Cerebellar nuclear complex (tissue), 1 donor: Measurements from ENCODE around the gene STAT3.
"Not testable (repeated sequence)": the region's sequence is repeated elsewhere in the genome, so short reads cannot be mapped to it uniquely, and the experiment has no call there.

Source experiments
- DNase-seq, 2 experiments: peaks; one replicate each; lab custom pipeline; 2025; lab: John Stamatoyannopoulos, UW

Gene STAT3

DNA sequence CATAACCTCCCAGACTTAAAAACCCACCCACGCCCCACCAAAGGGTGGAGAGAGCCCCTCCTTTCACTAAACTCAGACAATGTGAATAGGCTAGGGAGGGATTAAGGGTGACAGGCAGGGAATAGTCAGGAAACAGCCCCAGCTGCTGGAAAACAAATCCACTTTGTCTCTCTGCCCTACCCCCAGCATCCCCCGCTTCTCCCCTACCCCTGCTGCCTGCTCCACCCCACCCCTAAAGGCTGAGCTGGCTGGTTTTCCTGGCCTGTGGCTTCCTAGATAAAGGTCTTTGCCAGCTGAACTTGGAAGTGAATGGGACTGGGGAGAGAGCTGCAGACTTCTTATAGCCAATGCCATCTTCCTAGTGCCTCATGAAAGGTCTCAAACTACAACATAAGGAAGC, 19.8 kb upstream of the STAT3 start:
- no peak for DNase-seq

DNA sequence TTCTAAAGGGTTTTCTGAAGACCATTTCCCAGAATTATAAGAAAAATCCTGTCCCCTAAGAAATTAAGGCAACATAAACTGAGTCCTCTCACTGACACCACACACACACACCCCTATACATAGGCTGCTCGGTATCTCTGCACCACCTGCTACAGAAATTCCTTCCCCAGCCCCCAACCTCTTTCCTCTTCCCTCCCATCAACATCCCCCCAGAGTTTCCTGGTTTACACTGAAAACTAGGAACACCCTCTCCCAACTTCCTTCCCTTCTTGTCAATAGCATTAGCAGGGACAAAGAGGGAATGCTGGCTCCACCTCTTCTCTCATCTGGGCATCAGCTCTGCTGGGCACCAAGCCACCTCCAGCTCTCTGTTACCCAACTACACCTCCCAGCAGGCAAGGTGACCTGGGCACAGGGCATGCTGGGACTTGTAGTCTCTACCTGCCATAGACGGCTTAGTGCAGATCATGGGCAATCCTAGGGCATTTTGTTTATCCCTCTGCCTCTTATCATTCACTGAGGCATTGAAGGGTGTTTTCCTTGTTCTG, 19.1 kb upstream of the STAT3 start:
- DNase-seq = peak; percentile 34 to 79

DNA sequence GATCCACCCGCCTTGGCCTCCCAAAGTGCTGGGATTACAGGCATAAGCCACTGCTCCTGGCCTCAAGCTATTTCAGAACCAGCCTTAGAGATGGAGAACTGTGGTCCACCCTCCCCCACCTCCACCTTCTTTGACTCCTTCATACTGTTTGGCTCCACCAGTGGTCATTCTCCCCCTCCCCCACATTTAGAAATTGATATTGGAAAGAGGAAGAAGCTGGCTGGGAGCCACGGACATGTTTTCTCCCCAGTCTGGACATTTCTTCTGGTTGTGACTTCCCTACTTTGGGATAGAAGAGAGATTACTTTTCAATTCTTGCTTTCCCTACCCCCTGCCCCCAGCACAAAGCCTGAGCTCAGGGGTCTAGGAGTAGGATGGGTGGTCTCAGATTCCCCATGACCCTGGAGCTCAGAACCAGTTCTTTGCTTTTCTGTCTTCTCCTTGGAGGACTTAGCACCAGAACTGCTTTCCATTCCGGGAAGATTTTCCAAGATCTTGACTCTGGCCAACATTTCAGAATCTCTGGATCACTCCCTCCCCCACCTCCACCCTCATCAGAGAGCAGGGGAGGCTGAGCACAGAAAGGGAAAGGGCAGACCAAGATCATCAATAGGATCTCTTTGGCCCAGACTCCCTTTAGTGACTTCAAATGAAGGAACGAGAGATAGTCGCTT, 18.5 kb upstream of the STAT3 start:
- DNase-seq = no peak

DNA sequence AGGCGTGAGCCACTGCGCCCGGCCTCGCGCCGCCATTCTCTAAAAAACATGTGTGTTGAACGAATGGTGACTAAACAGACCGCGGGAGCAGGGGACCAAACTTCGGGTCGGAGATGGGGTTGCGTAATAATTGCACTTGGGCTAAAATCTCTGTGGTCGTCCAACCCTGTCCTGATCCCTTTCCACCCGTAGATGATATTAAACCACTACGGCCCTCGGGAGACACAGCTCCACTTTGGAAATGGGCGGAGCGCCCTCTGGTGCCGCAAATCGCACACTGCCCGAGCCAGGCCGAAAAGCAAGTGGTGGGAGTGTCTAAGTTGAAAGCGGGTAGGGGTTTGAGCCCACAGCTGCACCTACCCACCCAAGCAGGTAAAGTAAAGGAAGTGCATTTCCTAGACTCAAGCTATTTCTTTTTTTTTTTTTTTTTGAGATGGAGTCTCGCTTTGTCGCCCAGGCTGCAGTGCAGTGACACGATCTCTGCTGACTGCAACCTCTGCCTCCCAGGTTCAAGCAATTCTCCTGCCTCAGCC, 17.8 kb upstream of the STAT3 start:
- DNase-seq = peak in 1 of 2 experiments; percentile 11

DNA sequence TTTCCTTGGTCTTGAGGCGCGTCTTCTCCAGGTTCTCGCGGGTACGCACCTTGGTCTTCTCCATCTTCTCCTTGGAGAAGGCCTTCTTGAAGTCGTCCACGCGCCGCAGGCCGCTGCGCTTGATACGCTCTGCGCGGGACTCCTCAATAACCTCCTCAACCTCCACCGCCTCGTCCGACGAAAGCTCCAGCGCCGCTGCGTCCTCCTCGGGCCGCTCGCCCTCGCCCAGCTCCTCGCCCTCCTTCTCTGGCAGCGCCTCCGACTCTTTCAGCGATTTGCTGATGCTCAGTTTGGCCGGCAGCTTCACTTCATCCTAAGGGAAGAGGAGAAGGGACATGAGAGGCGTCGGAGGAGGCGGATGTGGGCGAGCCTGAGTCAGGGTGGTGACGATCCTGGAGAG, 16.8 kb upstream of the STAT3 start:
- DNase-seq = no peak

DNA sequence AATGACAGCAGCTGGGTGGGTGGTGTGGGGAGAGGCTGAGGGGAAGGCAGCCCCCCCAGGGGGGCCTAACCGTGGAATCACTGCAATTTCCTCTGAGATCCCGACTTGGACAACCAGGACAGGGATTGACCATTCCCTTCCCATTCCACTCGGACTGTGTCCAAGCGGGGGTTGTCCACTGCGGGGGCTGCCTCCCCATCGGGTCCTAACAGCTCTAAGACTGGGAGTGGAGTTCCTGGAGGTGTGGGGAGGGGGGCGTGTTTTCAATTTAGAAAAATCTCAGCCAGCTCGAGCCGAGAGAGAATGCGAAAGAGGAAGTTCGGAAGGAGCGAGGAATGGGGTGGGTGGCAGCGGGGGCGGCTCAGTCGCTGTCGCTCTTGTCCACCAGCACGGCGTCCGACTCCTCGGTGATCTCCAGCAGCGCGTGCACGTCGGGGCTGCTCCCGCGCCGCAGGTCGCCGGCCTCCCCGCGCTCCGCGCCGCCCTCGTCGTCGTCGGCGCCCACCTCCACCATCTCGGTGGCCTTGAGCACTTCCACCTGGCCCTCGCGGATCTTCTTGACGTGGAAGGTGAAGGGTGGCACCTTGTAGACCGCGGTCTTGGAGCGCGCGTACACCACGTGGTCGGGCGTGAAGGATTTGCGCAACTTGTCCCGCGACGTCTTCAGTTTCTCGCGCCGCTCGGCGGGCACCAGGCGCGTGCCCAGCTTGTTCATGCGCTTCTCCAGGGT, 16.2 kb upstream of the STAT3 start:
- DNase-seq = no peak

DNA sequence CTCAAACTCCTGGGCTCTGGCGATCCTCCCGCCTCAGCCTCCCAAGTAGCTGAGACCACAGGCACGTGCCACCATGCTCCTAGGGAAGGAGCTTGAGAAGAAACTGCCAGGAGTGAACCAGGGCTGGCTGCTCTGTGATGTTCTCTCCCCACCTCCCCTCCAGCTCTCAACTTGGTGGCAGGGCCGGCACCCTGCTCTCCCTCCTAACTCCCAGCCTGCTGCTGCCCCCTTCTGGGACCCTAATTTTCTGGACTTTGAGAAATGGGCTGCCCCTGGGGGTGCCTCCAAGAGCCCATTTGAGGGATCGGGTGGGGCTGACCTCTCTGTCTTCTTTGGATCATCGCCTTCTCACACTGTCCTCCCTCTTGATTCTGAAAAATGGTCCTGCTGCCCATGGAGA, 14.9 kb upstream of the STAT3 start:
- no peak for DNase-seq

DNA sequence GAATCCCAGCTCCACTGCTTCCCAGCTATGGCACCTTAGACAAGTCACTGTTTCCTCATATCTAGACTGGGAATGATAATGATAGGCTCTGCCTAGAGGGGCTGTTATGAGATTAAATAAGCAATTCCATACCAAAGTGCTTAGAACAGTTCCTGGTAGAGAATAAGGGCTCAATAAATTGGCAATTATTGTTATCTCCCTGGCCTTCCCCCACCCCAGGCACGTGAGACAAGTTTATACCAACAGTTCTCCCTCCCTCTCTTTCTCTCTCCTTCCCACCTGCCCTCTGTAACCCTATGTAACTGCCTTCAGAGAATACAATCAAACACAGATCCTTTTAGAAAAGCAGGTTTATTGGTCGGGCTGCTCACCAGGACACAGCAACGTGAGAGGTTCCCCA, 13.9 kb upstream of the STAT3 start:
- DNase-seq = no peak

DNA sequence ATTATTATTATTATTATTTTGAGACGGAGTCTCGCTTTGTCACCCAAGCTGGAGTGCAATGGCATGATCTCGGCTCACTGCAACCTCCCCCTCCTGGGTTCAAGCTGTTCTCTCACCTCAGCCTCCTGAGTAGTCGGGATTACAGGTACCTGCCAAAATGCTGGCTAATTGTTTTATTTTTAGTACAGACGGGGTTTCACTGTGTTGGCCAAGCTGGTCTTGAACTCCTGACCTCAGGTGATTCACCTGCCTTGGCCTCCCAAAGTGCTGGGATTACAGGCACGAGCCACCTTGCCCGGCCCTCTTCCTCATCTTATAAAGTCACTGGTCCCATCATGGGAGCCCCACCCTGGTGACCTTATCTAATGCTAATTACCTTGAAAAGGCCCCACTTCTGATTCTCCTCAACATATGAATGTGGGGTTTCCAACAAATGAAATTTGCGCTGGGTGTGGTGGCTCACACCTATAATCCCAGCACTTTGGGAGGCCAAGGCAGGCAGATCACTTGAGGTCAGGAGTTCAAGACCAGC, 12.7 kb upstream of the STAT3 start:
- not testable (repeated sequence) for DNase-seq

DNA sequence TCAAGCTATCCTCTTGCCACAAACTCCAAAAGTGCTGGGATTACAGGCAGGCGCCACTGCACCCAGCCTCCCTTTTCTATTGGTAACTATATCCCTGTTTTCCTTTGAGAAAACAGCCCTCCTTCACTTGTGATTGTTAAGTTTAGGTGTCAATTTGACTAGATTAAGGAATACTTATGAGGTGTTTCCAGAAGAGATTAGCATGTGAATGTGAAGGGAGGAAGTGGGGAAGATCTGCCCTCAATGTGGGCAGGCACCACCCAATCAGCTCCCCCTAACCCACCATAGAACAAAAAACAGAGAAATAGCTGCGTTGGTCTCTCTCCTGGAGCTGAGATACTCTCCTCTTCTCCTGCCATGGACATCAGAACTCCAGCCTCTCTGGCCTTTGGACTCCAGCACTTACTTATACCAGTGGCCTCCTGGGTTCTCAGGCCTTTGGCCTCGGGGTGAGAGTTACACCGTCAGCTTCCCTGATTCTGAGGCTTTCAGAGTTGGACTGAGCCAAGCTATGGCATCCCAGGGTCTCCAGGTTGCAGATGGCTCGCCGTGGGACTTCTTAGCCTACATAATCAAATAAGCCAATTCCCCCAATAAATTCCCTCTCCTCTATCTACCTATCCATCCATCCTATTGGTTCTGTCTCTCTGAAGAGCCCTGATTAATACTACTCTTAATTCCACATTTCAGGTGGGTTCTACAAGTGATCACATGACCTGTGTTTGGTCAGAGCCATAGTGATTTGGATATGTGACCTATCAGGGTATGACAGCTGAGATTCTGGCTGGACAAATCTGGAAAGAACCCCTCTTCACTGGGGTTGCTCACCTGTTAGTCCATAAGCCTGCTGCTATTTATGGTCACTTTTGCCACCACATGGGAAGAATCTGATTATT, 12.0 kb upstream of the STAT3 start:
- no peak for DNase-seq

DNA sequence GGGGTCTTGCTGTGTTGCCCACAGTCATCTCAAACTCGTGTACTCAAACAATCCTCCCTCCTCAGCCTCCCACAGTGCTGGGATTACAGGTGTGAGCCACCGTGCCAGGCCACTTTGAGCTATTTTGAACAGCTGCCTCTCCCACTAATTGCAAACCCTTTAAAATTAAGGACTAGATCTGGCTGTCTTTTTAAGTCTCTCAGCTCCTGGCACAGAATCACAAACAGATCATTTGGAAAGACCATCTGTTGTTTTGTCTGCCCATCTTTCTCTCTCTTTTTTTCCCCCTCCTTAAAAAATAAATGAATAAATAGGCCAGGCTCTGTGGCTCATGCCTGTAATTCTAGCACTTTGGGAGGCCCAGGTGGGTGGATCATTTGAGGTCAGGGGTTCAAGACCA, 10.9 kb upstream of the STAT3 start:
- peak in 1 of 2 experiments; percentile 62 for DNase-seq

DNA sequence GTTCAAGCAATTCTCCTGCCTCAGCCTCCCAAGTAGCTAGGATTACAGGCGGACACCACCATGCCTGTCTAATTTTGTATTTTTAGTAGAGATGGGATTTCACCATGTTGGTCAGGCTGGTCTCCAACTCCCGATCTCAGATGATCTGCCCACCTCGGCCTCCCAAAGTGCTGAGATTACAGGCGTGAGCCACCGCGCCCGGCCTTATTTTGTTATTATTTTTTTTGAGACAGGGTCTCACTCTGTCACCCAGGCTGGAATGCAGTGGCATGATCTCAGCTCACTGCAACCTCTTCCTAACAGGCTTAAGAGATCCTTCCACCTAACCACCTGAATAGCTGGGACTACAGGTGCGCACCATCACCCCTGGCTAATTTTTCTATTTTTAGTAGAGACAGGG, 7.4 kb upstream of the STAT3 start:
- not testable (repeated sequence) for DNase-seq

DNA sequence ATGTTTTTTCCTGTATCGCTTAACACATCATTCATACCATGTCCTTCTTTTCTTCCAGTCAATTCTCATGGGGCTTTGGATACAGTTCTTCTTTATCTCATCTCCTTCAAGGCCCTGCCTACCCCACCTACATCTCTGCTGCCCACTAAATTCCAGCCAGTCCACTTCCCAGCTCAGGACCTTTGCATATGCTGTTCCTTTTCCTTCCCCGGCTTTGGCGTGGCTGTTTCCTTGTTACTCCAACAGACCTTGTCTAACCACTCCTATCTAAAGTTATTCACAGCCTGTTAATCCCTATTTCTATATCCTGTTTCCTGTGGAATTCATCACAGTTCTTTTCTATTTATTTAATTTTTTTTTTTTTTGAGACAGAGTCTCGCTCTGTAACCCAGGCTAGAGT, 6.6 kb upstream of the STAT3 start:
- DNase-seq = no peak

DNA sequence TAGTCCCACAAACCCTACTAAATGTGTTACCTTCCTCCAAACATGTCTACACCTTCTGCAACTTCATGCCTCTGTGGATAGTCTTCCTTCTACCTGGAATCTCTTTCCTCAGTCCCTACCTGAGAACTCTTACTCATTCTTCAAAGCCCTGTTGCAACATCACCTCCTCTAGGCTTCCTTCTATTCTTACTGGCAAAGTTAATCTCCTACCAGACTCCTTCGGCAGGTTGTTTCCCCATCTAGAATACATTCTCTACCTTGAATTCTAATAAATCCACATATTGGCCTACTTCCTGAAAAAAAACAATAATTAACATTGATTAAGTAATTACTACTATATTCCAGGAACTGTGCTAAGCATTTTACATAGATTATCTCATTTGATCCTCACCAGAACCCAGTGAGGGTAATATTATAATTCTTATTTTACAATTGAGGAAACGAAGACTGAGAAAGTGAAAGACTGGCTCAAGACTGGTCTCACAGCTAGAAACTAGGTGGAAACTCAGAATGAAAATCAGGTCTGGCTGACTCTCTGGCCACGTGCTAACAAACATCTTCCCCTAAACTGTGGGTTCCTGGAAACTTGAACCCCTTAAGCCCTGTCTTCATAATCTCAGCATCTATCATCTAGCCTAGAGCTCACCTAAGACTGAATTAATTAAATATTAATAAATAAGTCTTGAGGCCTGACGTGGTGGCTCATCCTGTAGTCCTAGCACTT, 4.6 kb upstream of the STAT3 start:
- no peak for DNase-seq

DNA sequence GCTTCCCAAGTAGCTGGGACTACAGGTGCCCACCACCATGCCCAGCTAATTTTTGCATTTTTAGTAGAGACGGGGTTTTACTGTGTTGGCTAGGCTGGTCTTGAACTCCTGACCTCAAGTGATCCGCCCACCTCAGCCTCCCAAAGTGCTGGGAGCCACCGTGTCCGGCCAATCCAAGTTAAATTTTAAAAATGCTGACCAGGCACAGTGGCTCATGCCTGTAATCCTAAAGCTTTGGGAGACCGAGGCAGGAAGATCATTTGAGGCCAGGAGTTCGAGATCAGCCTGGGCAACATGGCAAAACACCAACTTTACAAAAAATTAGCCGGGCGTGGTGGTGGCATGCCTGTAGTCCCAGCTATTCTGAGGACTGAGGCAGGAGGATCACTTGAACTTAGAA, 3.2 kb upstream of the STAT3 start:
- DNase-seq = not testable (repeated sequence)

DNA sequence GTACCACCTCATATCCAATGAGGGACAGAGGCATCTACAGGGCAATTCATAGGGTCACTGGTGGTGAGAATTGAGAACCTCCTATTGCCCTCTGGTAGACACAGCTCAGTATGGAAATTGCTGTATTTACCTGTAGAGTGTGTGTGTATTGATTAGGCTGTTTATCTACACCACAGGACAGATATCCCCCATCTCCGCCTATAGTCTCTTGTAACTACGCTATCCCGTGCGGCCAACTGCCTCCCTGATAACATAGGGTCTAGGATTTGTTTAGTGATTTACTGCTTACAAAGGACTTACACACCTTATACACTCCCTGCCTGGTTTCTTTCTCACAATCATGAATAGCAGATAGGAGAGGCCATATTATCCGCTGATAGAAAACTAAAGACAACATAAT, 1.7 kb upstream of the STAT3 start:
- no peak for DNase-seq

DNA sequence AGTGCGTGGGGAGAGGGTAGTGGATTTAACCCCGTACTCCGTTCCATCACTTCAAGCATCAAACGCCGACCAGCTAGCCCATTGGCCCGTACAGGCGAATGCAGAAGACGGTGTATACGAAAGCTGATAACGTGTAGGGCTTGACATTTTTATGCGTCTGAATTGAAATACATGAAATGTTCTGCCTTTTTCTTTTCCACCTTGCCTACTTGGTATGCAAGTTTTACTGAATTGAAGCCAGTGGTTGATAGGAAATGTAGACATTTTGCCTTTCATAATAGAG, 834 bp upstream of the STAT3 start:
- DNase-seq = no peak

DNA sequence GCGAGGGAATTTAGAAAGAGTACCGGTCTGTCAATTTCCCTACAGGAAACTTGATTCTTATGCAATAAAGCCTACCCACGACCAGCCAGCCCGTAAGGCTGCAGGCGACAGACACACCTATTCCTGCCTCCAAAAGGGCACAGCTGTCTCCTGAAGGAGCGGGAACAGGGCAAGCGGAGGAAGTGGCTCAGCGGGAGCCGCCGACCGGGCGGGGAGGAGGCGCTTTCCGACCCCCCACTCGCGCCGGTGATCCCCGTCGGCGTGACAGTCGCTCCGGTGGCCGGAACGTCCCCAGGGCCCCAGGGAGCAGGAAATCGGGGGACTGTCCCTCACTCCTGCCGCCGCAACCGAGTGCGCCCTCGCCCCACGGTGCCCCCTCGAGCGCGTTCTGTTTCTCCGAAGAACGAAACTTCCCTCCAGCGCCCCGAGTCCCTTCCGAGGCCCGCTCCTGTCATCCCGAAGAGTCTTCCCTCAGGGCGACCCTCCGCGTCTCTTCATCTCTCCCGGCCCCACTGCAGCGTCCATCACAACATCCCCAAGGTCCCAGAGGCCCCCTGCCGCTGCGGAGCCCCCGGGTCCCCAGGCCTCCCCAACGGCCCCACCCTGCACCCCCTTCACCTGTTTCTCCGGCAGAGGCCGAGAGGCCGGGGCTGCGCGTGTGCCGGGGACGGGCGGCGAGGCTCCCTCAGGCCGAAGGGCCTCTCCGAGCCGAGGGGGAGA, 421 bp downstream of the STAT3 start:
- DNase-seq = no peak

DNA sequence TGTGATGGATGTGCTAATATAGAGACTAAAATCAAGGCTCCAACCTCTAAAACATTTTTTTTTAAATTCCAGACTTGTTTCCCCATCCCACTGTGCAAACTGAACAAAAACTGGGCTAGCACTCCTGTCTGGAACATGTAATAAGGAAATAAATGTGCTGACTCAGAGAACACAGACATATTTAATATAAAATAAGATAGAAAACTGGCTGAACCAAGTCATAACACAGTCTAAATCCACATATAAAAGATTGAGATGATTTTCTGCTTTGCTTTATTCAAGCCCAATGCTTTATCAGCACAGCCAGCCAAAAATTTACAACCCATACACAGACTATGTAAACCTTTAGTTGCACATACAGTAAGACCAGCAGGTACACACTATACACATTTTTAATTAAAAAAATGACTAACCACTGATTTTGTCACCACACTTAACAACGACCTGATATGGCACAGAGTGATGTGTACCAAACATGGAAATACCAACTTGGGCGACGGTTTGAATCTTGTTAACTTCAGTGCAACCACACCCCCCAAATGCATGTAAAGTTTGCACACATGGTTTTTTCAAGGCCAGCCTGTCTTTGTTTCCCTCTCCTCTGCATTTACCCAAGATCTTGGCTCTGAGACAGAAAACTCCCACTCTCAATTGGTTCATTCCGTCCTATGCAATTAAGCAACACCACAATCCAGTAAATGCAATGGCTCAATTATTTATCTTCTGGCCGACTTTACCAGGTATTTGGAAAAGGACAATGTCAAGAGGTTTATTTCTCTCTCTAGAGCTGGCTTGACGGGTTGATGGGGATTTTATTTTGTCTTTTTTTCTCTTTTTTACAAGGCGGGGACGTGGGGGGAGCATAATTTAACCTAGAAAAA, 1.2 kb downstream of the STAT3 start:
- no peak for DNase-seq

DNA sequence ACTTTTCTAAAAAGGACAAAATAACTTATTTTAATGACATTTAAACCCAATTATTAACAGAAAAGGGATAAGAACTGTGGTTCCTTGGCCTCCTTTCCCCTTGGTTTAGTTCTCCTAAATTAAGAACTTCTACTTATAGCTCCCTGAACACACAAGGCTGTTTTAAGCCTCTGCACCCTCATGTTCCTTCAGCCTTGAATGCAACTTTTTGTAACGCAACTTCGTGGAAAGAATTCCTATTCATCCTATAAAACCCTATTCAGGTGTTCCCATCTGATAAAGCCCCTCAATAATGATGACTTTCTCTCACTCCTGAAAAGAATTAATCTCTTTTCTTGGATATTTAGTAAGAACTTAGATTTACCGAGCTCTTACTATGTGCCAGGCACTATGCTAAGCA, 6.3 kb downstream of the STAT3 start:
- DNase-seq = no peak
